PC-9 (cell line): Measurements from ENCODE around the gene ASIP.

Experiments used
- CTCF ChIP-seq: fragments of 200-600 bp; sonication (generic); conservative IDR thresholded peaks from 2 replicates; pipeline ENCODE4 v1.6.1; 2017; ENCODE audit warnings: mixed run types, antibody characterized with exemption, mild to moderate bottlenecking, moderate library complexity
- EZH2 ChIP-seq: fragments of 200-600 bp; sonication (generic); IDR thresholded peaks from 2 replicates; pipeline ENCODE4 v1.8.0; 2017; ENCODE audit warnings: antibody characterized with exemption, low read depth

- TF ChIP-seq CTCF = no peak
- no peak for TF ChIP-seq EZH2
Observed at GRCh38 chr20:34295284-34295683, 54.1 kb downstream of the ASIP start.
